Measurements from ENCODE around the gene OVCA2. TPM values are rescaled to one million over a fixed set of nuclear protein-coding genes. Genes with fewer than 3 reads are reported as not detected.

Gene OVCA2
- polyA plus RNA-seq, 1 of the 3 experiments (the other 2 are of a cell fraction): 59.2 TPM

GRCh38 chr17:2059547-2060384 lies 17.9 kb downstream of the OVCA2 start (continued):
- TF ChIP-seq, protein P1, sequence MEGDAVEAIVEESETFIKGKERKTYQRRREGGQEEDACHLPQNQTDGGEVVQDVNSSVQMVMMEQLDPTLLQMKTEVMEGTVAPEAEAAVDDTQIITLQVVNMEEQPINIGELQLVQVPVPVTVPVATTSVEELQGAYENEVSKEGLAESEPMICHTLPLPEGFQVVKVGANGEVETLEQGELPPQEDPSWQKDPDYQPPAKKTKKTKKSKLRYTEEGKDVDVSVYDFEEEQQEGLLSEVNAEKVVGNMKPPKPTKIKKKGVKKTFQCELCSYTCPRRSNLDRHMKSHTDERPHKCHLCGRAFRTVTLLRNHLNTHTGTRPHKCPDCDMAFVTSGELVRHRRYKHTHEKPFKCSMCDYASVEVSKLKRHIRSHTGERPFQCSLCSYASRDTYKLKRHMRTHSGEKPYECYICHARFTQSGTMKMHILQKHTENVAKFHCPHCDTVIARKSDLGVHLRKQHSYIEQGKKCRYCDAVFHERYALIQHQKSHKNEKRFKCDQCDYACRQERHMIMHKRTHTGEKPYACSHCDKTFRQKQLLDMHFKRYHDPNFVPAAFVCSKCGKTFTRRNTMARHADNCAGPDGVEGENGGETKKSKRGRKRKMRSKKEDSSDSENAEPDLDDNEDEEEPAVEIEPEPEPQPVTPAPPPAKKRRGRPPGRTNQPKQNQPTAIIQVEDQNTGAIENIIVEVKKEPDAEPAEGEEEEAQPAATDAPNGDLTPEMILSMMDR (IDR thresholded peaks at IDR 0.05): no peak
- no peak for TF ChIP-seq RFX5 (IDR thresholded peaks at IDR 0.05; ENCODE audit: low read length)
- TF ChIP-seq SMC3 (IDR thresholded peaks at IDR 0.05; ENCODE audit: low read depth, low read length): no peak

- CTCF ChIA-PET: interaction anchor here (0.9 to 8.0 kb wide), 5 partner anchors 14 to 185 kb away, joined by 3 to 185 read pairs (median 6); no protein-coding TSS in a partner anchor
- H3K4me1 ChIP-seq (ENCODE audit: control insufficient read depth in 1 of 2, insufficient read depth in 2 of 2, low read depth in 1 of 2, low read length in 1 of 2): peaks cover 13 to 18% of the 10 kb centered on the region in 2 experiments; a peak in 3 of 4 replicates
- no peak overlapping the region; a peak in 1 of 4 replicates for H3K27ac ChIP-seq (ENCODE audit: low read depth in 2 of 2, low read length in 1 of 2)
- H3K9me2 ChIP-seq: no peaks in the 10 kb centered on the region
- H3F3A ChIP-seq (replicated peaks; ENCODE audit: insufficient read depth): peaks cover 5% of the 10 kb centered on the region
- no peaks in the 10 kb centered on the region for H3K79me2 ChIP-seq (ENCODE audit: insufficient read depth)
- no peak for DNase-seq
- TF ChIP-seq EP300 (IDR thresholded peaks at IDR 0.05; ENCODE audit: borderline replicate concordance in 1 of 2, low read depth in 1 of 2, low read length in 1 of 2) (no peak), YY1 (IDR thresholded peaks at IDR 0.05; ENCODE audit: low read depth) (no peak), RCOR1 (IDR thresholded peaks at IDR 0.05; ENCODE audit: low read length) (no peak), JUND (IDR thresholded peaks at IDR 0.05) (no peak), GATA2 (CRISPR knock-in tag; IDR thresholded peaks at IDR 0.05) (no peak), RXRA (IDR thresholded peaks at IDR 0.05; ENCODE audit: borderline replicate concordance, low read depth) (no peak), RAD21 (IDR thresholded peaks at IDR 0.05; ENCODE audit: low read length) (no peak), SMC3 (IDR thresholded peaks at IDR 0.05; ENCODE audit: low read depth, low read length) (no peak), NFIC (IDR thresholded peaks at IDR 0.05; ENCODE audit: borderline replicate concordance) (no peak), RFX5 (IDR thresholded peaks at IDR 0.05; ENCODE audit: low read length) (no peak), USF1 (IDR thresholded peaks at IDR 0.05; ENCODE audit: borderline replicate concordance, low read depth) (no peak), FOXM1 (IDR thresholded peaks at IDR 0.05; ENCODE audit: low read depth) (no peak)
- TF ChIP-seq, protein P2, sequence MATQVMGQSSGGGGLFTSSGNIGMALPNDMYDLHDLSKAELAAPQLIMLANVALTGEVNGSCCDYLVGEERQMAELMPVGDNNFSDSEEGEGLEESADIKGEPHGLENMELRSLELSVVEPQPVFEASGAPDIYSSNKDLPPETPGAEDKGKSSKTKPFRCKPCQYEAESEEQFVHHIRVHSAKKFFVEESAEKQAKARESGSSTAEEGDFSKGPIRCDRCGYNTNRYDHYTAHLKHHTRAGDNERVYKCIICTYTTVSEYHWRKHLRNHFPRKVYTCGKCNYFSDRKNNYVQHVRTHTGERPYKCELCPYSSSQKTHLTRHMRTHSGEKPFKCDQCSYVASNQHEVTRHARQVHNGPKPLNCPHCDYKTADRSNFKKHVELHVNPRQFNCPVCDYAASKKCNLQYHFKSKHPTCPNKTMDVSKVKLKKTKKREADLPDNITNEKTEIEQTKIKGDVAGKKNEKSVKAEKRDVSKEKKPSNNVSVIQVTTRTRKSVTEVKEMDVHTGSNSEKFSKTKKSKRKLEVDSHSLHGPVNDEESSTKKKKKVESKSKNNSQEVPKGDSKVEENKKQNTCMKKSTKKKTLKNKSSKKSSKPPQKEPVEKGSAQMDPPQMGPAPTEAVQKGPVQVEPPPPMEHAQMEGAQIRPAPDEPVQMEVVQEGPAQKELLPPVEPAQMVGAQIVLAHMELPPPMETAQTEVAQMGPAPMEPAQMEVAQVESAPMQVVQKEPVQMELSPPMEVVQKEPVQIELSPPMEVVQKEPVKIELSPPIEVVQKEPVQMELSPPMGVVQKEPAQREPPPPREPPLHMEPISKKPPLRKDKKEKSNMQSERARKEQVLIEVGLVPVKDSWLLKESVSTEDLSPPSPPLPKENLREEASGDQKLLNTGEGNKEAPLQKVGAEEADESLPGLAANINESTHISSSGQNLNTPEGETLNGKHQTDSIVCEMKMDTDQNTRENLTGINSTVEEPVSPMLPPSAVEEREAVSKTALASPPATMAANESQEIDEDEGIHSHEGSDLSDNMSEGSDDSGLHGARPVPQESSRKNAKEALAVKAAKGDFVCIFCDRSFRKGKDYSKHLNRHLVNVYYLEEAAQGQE (IDR thresholded peaks at IDR 0.05; ENCODE audit: low read depth, low read length): no peak
- TF ChIP-seq, protein P3, sequence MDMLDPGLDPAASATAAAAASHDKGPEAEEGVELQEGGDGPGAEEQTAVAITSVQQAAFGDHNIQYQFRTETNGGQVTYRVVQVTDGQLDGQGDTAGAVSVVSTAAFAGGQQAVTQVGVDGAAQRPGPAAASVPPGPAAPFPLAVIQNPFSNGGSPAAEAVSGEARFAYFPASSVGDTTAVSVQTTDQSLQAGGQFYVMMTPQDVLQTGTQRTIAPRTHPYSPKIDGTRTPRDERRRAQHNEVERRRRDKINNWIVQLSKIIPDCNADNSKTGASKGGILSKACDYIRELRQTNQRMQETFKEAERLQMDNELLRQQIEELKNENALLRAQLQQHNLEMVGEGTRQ (IDR thresholded peaks at IDR 0.05; ENCODE audit: borderline replicate concordance, low read depth, low read length): no peak
- TF ChIP-seq, protein P4, sequence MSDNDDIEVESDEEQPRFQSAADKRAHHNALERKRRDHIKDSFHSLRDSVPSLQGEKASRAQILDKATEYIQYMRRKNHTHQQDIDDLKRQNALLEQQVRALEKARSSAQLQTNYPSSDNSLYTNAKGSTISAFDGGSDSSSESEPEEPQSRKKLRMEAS (IDR thresholded peaks at IDR 0.05; ENCODE audit: low read depth): no peak
- no peak overlapping the region for H2AFZ ChIP-seq (ENCODE audit: low read depth)
- no peak overlapping the region for H3K9ac ChIP-seq
- no peaks in the 10 kb centered on the region for H3K27me3 ChIP-seq (ENCODE audit: insufficient read depth)
- H4K20me1 ChIP-seq (ENCODE audit: insufficient read depth): no peaks in the 10 kb centered on the region
- no peak overlapping the region for H3K4me3 ChIP-seq (ENCODE audit: low read depth in 2 of 2, low read length in 1 of 2)
- POLR2A ChIA-PET: no interaction called here
- no peak overlapping the region for H3K4me2 ChIP-seq
- 95% methylated on average over 6 of the region's 6 CpGs for WGBS (ENCODE audit: low lambda C conversion rate)
- H3K9me3 ChIP-seq: no peaks in the 10 kb centered on the region
- H3K36me3 ChIP-seq (replicated peaks in 1 of 2; ENCODE audit: control insufficient read depth in 1 of 2, insufficient read depth in 2 of 2, low read length in 1 of 2): peaks cover 2 to 37% of the 10 kb centered on the region in 2 experiments
These were observed 18.5 kb downstream of the OVCA2 start for GRCh38 chr17:2060385-2060658.

Measured in SK-N-SH (cell line).